ENCODE results near the gene PRDX5. TPM values are rescaled to one million over a fixed set of nuclear protein-coding genes. Genes with fewer than 3 reads are reported as not detected.

Gene PRDX5
- total and polyA plus RNA-seq, 10 of the 15 experiments (the other 5 are each of a cell fraction or from before 2014, with no cell fraction given), result 95.7 to 406 (median 240) TPM

DNA sequence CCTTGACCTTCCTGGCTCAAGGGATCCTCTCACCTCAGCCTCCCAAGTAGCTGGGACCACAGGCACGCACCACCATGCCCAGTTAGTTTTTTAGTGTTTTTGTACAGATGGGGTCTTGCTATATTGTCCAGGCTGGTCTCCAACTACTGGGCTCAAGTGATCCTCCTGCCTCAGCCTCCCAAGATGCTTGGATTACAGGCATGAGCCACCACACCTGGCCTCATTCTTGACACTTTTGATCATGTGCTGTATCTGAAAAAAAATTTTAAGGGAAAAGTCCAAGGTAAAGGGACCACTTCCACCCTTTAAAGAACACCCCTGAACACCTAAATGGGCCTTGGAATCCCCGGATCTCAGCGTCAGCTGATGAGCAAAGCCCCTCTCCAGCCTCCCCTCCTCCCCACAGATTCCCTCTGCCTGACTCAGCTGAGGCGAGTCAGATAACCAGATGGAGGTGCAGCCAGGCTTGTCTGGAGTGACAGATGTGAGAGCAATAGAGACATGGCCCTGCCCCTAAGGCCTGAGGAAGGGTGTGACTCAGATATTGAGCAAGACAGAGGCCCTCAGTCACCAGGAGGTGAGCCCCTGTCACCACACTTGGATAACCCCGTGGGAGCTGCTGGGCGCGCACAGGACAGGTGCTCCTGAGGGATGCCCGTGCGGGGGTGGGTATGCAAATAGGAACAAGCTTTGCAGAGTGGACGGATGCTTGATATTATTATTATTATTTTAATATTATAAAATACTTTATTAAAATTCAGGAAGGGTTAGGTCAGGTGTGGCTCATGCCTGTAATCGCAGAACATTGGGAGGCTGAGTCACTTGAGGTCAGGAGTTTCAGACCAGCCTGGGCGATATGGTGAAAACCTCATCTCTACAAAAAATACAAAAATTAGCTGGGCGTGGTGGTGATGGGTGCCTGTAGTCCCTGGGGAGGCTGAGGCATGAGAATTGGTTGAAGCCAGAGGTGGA is 17.1 kb downstream of the PRDX5 start (continued):
- TF ChIP-seq ZNF687 (IDR thresholded peaks at IDR 0.05) (0 out of 2 replicates have a peak, but pooled peaks have one; percentile 16), RAD51 (IDR thresholded peaks at IDR 0.05) (0 out of 2 replicates have a peak, but pooled peaks have one; percentile 14), MEF2A (IDR thresholded peaks at IDR 0.05; ENCODE audit: insufficient read depth, low read depth, low read length) (no peak), POLR2A (IDR thresholded peaks at IDR 0.05; ENCODE audit: low read depth, low read length) (no peak), ZBED1 (IDR thresholded peaks at IDR 0.05; ENCODE audit: borderline replicate concordance) (peak; percentile 68; the same call in 1 of the 2 replicates), RB1 (IDR thresholded peaks at IDR 0.05; ENCODE audit: borderline replicate concordance) (no peak), MTA2 (IDR thresholded peaks at IDR 0.05; ENCODE audit: low read depth) (peak; percentile 52; the same call in 1 of the 2 replicates), BMI1 (IDR thresholded peaks at IDR 0.05; ENCODE audit: borderline replicate concordance) (no peak), NBN (IDR thresholded peaks at IDR 0.05) (peak; percentile 52; the same call in 1 of the 2 replicates), PRDM15 (CRISPR knock-in tag; IDR thresholded peaks at IDR 0.05) (no peak), CHD4 (IDR thresholded peaks at IDR 0.05) (no peak), ESRRA (IDR thresholded peaks at IDR 0.05; ENCODE audit: low read length) (no peak)

Data from GM12878 (cell line).